HepG2 (cell line): ENCODE measurements around the gene NEK11. TPM values are rescaled to one million over a fixed set of nuclear protein-coding genes. Genes with fewer than 3 reads are reported as not detected.

ENCODE experiments used
- ATF6 ChIP-seq: sonication (generic); formaldehyde crosslinking; conservative IDR thresholded peaks from 2 replicates; pipeline ENCODE4 v1.4.0; 2020; ENCODE audit warnings: missing genetic modification reagents
- BRCA1 ChIP-seq: sonication (generic); formaldehyde crosslinking; IDR thresholded peaks from 2 replicates; pipeline ENCODE4 v1.4.0; 2020; ENCODE audit warnings: missing genetic modification reagents
- ELF3 ChIP-seq: IDR thresholded peaks from 2 replicates; pipeline ENCODE4 v1.6.1; 2016; ENCODE audit warnings: missing genetic modification reagents, missing compliant biosample characterization
- ELF4 ChIP-seq: sonication (generic); formaldehyde crosslinking; IDR thresholded peaks from 2 replicates; pipeline ENCODE4 v1.5.0; 2020; ENCODE audit warnings: missing genetic modification reagents, mild to moderate bottlenecking, moderate library complexity, borderline replicate concordance
- HCFC1 ChIP-seq: fragments of 150-350 bp; IDR thresholded peaks from 2 replicates; pipeline ENCODE4 v1.6.1; 2014; ENCODE audit warnings: low read depth, low read length
- HNF4G ChIP-seq, 2 experiments: sonication (generic) in 1 of 2; formaldehyde crosslinking in 1 of 2; IDR thresholded peaks; 2 replicates each; pipeline versions ENCODE4 v1.4.0 to v1.6.1; 2011 to 2020; ENCODE audit warnings: borderline replicate concordance in 2 of 2, low read depth in 2 of 2, mild to moderate bottlenecking in 2 of 2, low read length in 1 of 2, missing genetic modification reagents in 1 of 2, moderate library complexity in 1 of 2
- LBX2 ChIP-seq: sonication (generic); formaldehyde crosslinking; IDR thresholded peaks from 2 replicates; pipeline ENCODE4 v1.5.0; 2020; ENCODE audit warnings: missing genetic modification reagents, mild to moderate bottlenecking, borderline replicate concordance
- MTA1 ChIP-seq: sonication (generic); formaldehyde crosslinking; IDR thresholded peaks from 2 replicates; pipeline ENCODE4 v1.4.0; 2020; ENCODE audit warnings: missing genetic modification reagents, mild to moderate bottlenecking, borderline replicate concordance
- NONO ChIP-seq, 2 experiments: fragments of 450-650 bp in 1 of 2; sonication (generic) in 1 of 2; formaldehyde crosslinking in 1 of 2; IDR thresholded peaks in 1 of 2; conservative IDR thresholded peaks in 1 of 2; 2 replicates each; pipeline versions ENCODE4 v1.6.1 to v1.8.0; 2017 to 2022; ENCODE audit warnings: mild to moderate bottlenecking in 1 of 2, missing genetic modification reagents in 1 of 2, moderate library complexity in 1 of 2
- SP140L ChIP-seq: sonication (generic); formaldehyde crosslinking; IDR thresholded peaks from 2 replicates; pipeline ENCODE4 v1.4.0; 2020; ENCODE audit warnings: missing genetic modification reagents, borderline replicate concordance
- THRA ChIP-seq: sonication (generic); formaldehyde crosslinking; IDR thresholded peaks from 2 replicates; pipeline ENCODE4 v1.4.0; 2020; ENCODE audit warnings: missing genetic modification reagents, borderline replicate concordance
- ZBTB25 ChIP-seq: IDR thresholded peaks from 2 replicates; pipeline ENCODE4 v1.6.1; 2018; ENCODE audit warnings: missing genetic modification reagents
- ZBTB7B ChIP-seq: sonication (generic); formaldehyde crosslinking; IDR thresholded peaks from 2 replicates; pipeline ENCODE4 v1.4.0; 2020; ENCODE audit warnings: missing genetic modification reagents
- ZGPAT ChIP-seq: IDR thresholded peaks from 2 replicates; pipeline ENCODE4 v1.6.1; 2016; ENCODE audit warnings: mild to moderate bottlenecking
- ZNF343 ChIP-seq: sonication (generic); formaldehyde crosslinking; IDR thresholded peaks from 2 replicates; pipeline ENCODE4 v1.4.0; 2020; ENCODE audit warnings: mild to moderate bottlenecking, missing genetic modification reagents
- ZNF432 ChIP-seq: sonication (generic); formaldehyde crosslinking; IDR thresholded peaks from 2 replicates; pipeline ENCODE4 v1.5.0; 2020; ENCODE audit warnings: missing genetic modification reagents, mild to moderate bottlenecking, borderline replicate concordance
- ZNF558 ChIP-seq: sonication (generic); formaldehyde crosslinking; IDR thresholded peaks from 2 replicates; pipeline ENCODE4 v1.9.0; 2022; ENCODE audit warnings: mild to moderate bottlenecking, missing genetic modification reagents, borderline replicate concordance
- ZNF564 ChIP-seq: sonication (generic); formaldehyde crosslinking; IDR thresholded peaks from 2 replicates; pipeline ENCODE4 v1.8.1; 2023; ENCODE audit warnings: mild to moderate bottlenecking, missing genetic modification reagents
- ZNF75D ChIP-seq: sonication (generic); formaldehyde crosslinking; IDR thresholded peaks from 2 replicates; pipeline ENCODE4 v1.8.1; 2023; ENCODE audit warnings: missing genetic modification reagents, mild to moderate bottlenecking, borderline replicate concordance
- ZNF780A ChIP-seq: sonication (generic); formaldehyde crosslinking; IDR thresholded peaks from 2 replicates; pipeline ENCODE4 v1.8.0; 2022; ENCODE audit warnings: mild to moderate bottlenecking, missing genetic modification reagents, moderate library complexity
- ZZZ3 ChIP-seq: sonication (generic); formaldehyde crosslinking; IDR thresholded peaks from 2 replicates; pipeline ENCODE4 v1.4.0; 2020; ENCODE audit warnings: missing genetic modification reagents, mild to moderate bottlenecking, borderline replicate concordance
- polyA plus RNA-seq, 8 experiments: library from polyadenylated mRNA; depleted of rRNA in 3 of 8; stranded (reverse) in 7 of 8; unstranded in 1 of 8; fragments of >200 nt; fragmentation: Illumina TruSeq in 4 of 8; extraction: Trizol in 4 of 8; gene quantifications; 2 replicates each; pipeline versions ENCODE4 v1.2.1 to v1.2.3, GENCODE V29; 2011 to 2016; ENCODE audit warnings: low read depth in 4 of 8, missing spikeins in 1 of 8, mixed read lengths in 1 of 8; ENCODE audit not compliant: insufficient read depth in 1 of 8
- total RNA-seq, 5 experiments: library from RNA; depleted of rRNA; stranded (reverse); fragments of >200 nt; fragmentation: Illumina TruSeq; extraction: Trizol; gene quantifications; 2 replicates each; pipeline ENCODE4 v1.2.3, GENCODE V29; 2016; ENCODE audit warnings: low read depth in 1 of 5

The NEK11 gene
- total and polyA plus RNA-seq, 2 of the 13 experiments (the other 11 are each of a cell fraction or from before 2014, with no cell fraction given): 0.95 to 2.2 TPM

GRCh38 chr3:131026321-131027151 is at the start of gene NEK11, which contains the start of gene ASTE1 (continued):
- TF ChIP-seq ZGPAT (CRISPR knock-in tag): peak; percentile 86
- TF ChIP-seq ZNF432 (CRISPR knock-in tag): no peak
- TF ChIP-seq NONO (IDR thresholded peaks at IDR 0.05): no peak
- 0 out of 2 replicates have a peak, but pooled peaks have one; percentile 31 for TF ChIP-seq NONO (CRISPR knock-in tag; conservative IDR thresholded peaks at IDR 0.05)
- TF ChIP-seq ZBTB25: peak; percentile 15; the same call in 1 of the 2 replicates
- peak; percentile 82; the same call in 1 of the 2 replicates for TF ChIP-seq MTA1 (CRISPR knock-in tag)
- no peak for TF ChIP-seq ZNF558 (CRISPR knock-in tag)
- TF ChIP-seq THRA (CRISPR knock-in tag): peak; percentile 39; the same call in 1 of the 2 replicates
- TF ChIP-seq SP140L: no peak
- TF ChIP-seq ELF4 (CRISPR knock-in tag): peak; percentile 64; the same call in 1 of the 2 replicates
- TF ChIP-seq BRCA1: no peak
- TF ChIP-seq ZNF343 (CRISPR knock-in tag): no peak; the same call in 1 of the 2 replicates
- TF ChIP-seq HCFC1: peak; percentile 60; the same call in 1 of the 2 replicates
- TF ChIP-seq ZZZ3 (CRISPR knock-in tag): peak; percentile 42; the same call in 1 of the 2 replicates
- TF ChIP-seq LBX2: no peak
- TF ChIP-seq ZNF564 (CRISPR knock-in tag): no peak
- TF ChIP-seq ZBTB7B: no peak
- peak; percentile 91 for TF ChIP-seq ELF3
- peak; percentile 63; the same call in 1 of the 2 replicates for TF ChIP-seq ZNF780A (CRISPR knock-in tag)
- TF ChIP-seq ATF6 (CRISPR knock-in tag): 0 out of 2 replicates have a peak, but pooled peaks have one; percentile 34
- TF ChIP-seq HNF4G (IDR thresholded peaks at IDR 0.05; ENCODE audit: borderline replicate concordance, low read depth, low read length): no peak
- TF ChIP-seq HNF4G (CRISPR knock-in tag; IDR thresholded peaks at IDR 0.05; ENCODE audit: borderline replicate concordance, low read depth): peak; percentile 50; the same call in 1 of the 2 replicates
- TF ChIP-seq ZNF75D (CRISPR knock-in tag): no peak
